ENCODE measurements around the gene EHBP1. TPM values are rescaled to one million over a fixed set of nuclear protein-coding genes. Genes with fewer than 3 reads are reported as not detected.

The EHBP1 gene
- total RNA-seq, 2 donors from 2014 or later = 23.7 to 34.3 TPM

- ATAC-seq (no peak), DNase-seq (ENCODE audit: low spot score) (no peak)
- H3K4me1 Mint-ChIP-seq (ENCODE audit: low read depth in 2 of 2) = peaks cover 0 to 2% of the 10 kb centered on the region in 2 donors
- no peak overlapping the region for H3K4me3 Mint-ChIP-seq
- H3K36me3 Mint-ChIP-seq = no peaks in the 10 kb centered on the region
- H3K27me3 Mint-ChIP-seq = no peaks in the 10 kb centered on the region
- H3K9me3 Mint-ChIP-seq = no peaks in the 10 kb centered on the region
- no peak overlapping the region for H3K27ac Mint-ChIP-seq
Observed at GRCh38 chr2:62934517-62934916, 229.0 kb downstream of the EHBP1 start.

GRCh38 chr2:62938126-62938525, 232.6 kb downstream of the EHBP1 start:
- Mint-ChIP-seq H3K9me3 (no peaks in the 10 kb centered on the region), H3K36me3 (no peaks in the 10 kb centered on the region)

GRCh38 chr2:62939735-62940491, 234.4 kb downstream of the EHBP1 start:
- DNase-seq (ENCODE audit: low spot score) = no peak
- peak overlapping the region in 1 of 2 donors; percentile 61 for H3K27ac Mint-ChIP-seq
- H3K9me3 Mint-ChIP-seq = no peaks in the 10 kb centered on the region
- peak in 1 of 2 donors; percentile 32 for ATAC-seq
- no peaks in the 10 kb centered on the region for H3K36me3 Mint-ChIP-seq
- H3K4me3 Mint-ChIP-seq = no peak overlapping the region
- H3K27me3 Mint-ChIP-seq = no peaks in the 10 kb centered on the region
- peaks cover 0 to 5% of the 10 kb centered on the region in 2 donors for H3K4me1 Mint-ChIP-seq (ENCODE audit: low read depth in 2 of 2)

More at GRCh38 chr2:62938126-62938525, 232.6 kb downstream of the EHBP1 start:
- Mint-ChIP-seq H3K27me3 (no peaks in the 10 kb centered on the region), H3K4me3 (no peak overlapping the region), H3K27ac (no peak overlapping the region), H3K4me1 (ENCODE audit: low read depth in 2 of 2) (peaks cover 0 to 5% of the 10 kb centered on the region in 2 donors)
- ATAC-seq (no peak), DNase-seq (ENCODE audit: low spot score) (no peak)

DNA sequence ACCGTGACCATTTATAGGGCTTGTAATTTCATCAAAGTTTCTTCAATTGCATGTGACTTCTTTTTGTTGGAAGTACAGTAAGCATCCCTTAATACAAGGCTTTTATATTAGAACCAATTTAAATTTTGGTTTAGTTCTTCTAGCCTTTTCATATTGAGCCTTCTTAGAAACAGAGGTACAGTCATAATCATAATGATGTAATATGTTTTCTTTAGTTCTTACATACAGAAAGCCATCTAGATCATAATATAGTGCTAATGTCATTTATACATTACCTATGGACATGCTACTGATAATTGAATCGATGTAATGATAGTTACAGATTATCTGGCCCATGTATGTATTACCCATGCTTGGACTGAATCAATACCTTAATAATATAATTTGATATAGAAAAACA, 235.2 kb downstream of the EHBP1 start:
- no peak overlapping the region for H3K4me3 Mint-ChIP-seq
- H3K9me3 Mint-ChIP-seq = no peaks in the 10 kb centered on the region
- H3K27ac Mint-ChIP-seq = no peak overlapping the region
- DNase-seq (ENCODE audit: low spot score) = no peak
- H3K4me1 Mint-ChIP-seq (ENCODE audit: low read depth in 2 of 2) = peaks cover 0 to 5% of the 10 kb centered on the region in 2 donors
- no peaks in the 10 kb centered on the region for H3K36me3 Mint-ChIP-seq
- no peak for ATAC-seq
- H3K27me3 Mint-ChIP-seq = no peaks in the 10 kb centered on the region

- Mint-ChIP-seq H3K4me3 (no peak overlapping the region), H3K9me3 (no peaks in the 10 kb centered on the region), H3K27me3 (no peaks in the 10 kb centered on the region), H3K36me3 (no peaks in the 10 kb centered on the region), H3K27ac (no peak overlapping the region), H3K4me1 (ENCODE audit: low read depth in 2 of 2) (peaks cover 0 to 5% of the 10 kb centered on the region in 2 donors)
- ATAC-seq = no peak
- no peak for DNase-seq (ENCODE audit: low spot score)
Observed at GRCh38 chr2:62941413-62941812, 235.9 kb downstream of the EHBP1 start.

GRCh38 chr2:62944362-62944761, 238.8 kb downstream of the EHBP1 start:
- peaks cover 0 to 4% of the 10 kb centered on the region in 2 donors for H3K4me1 Mint-ChIP-seq (ENCODE audit: low read depth in 2 of 2)
- H3K27ac Mint-ChIP-seq = no peak overlapping the region
- no peaks in the 10 kb centered on the region for H3K36me3 Mint-ChIP-seq
- ATAC-seq (no peak), DNase-seq (ENCODE audit: low spot score) (no peak)
- no peaks in the 10 kb centered on the region for H3K27me3 Mint-ChIP-seq
- no peak overlapping the region for H3K4me3 Mint-ChIP-seq
- no peaks in the 10 kb centered on the region for H3K9me3 Mint-ChIP-seq

- no peak for DNase-seq (ENCODE audit: low spot score)
- H3K27ac Mint-ChIP-seq = no peak overlapping the region
- H3K36me3 Mint-ChIP-seq = no peaks in the 10 kb centered on the region
- no peaks in the 10 kb centered on the region for H3K27me3 Mint-ChIP-seq
- no peak for ATAC-seq
- no peaks in the 10 kb centered on the region for H3K4me1 Mint-ChIP-seq (ENCODE audit: low read depth in 2 of 2)
- H3K9me3 Mint-ChIP-seq = no peaks in the 10 kb centered on the region
- H3K4me3 Mint-ChIP-seq = no peak overlapping the region
Observed at GRCh38 chr2:62947403-62947802, 241.9 kb downstream of the EHBP1 start.

DNA sequence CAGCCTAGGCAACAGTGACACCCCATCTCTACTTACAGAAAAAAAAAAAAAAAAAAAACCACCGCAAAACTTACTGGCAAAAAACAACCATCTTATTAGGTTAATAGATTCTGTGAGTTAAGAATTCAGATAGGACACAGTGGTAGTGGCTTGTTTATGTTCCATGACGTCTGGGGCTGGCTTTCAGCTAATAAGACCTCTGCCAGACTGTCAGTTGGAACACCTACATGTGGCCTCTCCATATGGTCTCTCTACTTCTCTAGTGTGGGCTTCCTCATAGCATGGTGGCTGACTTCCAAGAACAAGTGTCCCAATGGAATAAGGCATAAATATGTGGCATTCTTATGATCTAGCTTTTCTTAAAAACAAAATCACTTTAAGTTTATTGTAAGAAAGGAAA, 251.1 kb downstream of the EHBP1 start:
- Mint-ChIP-seq H3K27me3 (no peaks in the 10 kb centered on the region), H3K27ac (no peak overlapping the region), H3K9me3 (no peaks in the 10 kb centered on the region), H3K4me1 (ENCODE audit: low read depth in 2 of 2) (no peaks in the 10 kb centered on the region), H3K4me3 (no peak overlapping the region), H3K36me3 (no peaks in the 10 kb centered on the region)
- ATAC-seq = no peak
- no peak for DNase-seq (ENCODE audit: low spot score)

DNA sequence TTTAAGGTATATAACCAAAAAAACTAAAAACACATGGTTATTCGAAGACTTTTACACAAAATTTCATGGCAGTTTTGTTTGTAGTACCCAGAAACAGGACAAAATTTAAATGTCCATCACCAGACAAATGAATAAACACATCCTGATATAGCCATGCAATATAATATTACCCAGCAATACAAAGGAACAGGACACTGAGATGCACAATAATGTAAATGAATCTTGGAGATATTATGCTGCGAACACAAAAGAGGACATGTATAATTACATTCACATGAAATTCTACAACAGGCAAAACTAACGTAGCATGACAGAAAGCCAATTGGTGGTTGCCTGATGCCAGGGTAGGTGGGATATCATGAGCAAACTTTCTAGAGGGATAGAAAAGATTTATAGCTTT, 252.7 kb downstream of the EHBP1 start:
- H3K4me3 Mint-ChIP-seq = no peak overlapping the region
- no peak overlapping the region for H3K27ac Mint-ChIP-seq
- H3K9me3 Mint-ChIP-seq = no peaks in the 10 kb centered on the region
- DNase-seq (ENCODE audit: low spot score) = no peak
- H3K27me3 Mint-ChIP-seq = no peaks in the 10 kb centered on the region
- H3K4me1 Mint-ChIP-seq (ENCODE audit: low read depth in 2 of 2) = no peaks in the 10 kb centered on the region
- no peak for ATAC-seq
- no peaks in the 10 kb centered on the region for H3K36me3 Mint-ChIP-seq

- Mint-ChIP-seq H3K4me1 (ENCODE audit: low read depth in 2 of 2) (no peaks in the 10 kb centered on the region), H3K27ac (no peak overlapping the region), H3K4me3 (no peak overlapping the region), H3K36me3 (no peaks in the 10 kb centered on the region), H3K27me3 (no peaks in the 10 kb centered on the region), H3K9me3 (no peaks in the 10 kb centered on the region)
- DNase-seq (ENCODE audit: low spot score) (no peak), ATAC-seq (no peak)
Observed at GRCh38 chr2:62964050-62964449, 258.5 kb downstream of the EHBP1 start.

GRCh38 chr2:62964671-62965070, 259.2 kb downstream of the EHBP1 start:
- ATAC-seq = no peak
- H3K4me3 Mint-ChIP-seq = no peak overlapping the region
- H3K27ac Mint-ChIP-seq = no peak overlapping the region
- H3K4me1 Mint-ChIP-seq (ENCODE audit: low read depth in 2 of 2) = no peaks in the 10 kb centered on the region
- no peaks in the 10 kb centered on the region for H3K36me3 Mint-ChIP-seq
- no peaks in the 10 kb centered on the region for H3K27me3 Mint-ChIP-seq
- H3K9me3 Mint-ChIP-seq = no peaks in the 10 kb centered on the region
- DNase-seq (ENCODE audit: low spot score) = no peak

DNA sequence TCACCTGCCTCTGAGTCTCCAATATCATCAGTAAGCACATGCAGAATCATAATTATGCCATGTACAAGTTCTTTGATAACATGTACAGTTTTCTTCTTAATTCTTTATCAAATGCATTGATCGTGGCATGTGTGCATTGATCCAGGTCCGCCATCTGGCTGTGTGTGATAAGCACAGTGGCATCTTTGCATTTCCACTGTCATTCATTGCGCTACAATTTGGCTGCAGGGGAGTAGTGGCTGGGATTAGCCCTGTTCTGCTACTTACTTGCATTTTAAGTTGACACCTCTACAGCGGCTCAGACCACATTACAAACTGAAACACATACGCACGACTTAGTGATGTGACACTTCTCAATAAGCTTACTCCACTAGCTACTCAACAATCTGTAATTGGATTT, 261.5 kb downstream of the EHBP1 start:
- DNase-seq (ENCODE audit: low spot score) (no peak), ATAC-seq (no peak)
- Mint-ChIP-seq H3K27ac (no peak overlapping the region), H3K9me3 (no peaks in the 10 kb centered on the region), H3K27me3 (no peaks in the 10 kb centered on the region), H3K4me1 (ENCODE audit: low read depth in 2 of 2) (no peaks in the 10 kb centered on the region), H3K4me3 (no peak overlapping the region), H3K36me3 (no peaks in the 10 kb centered on the region)

- Mint-ChIP-seq H3K9me3 (no peaks in the 10 kb centered on the region), H3K4me3 (no peak overlapping the region), H3K27ac (no peak overlapping the region), H3K36me3 (no peaks in the 10 kb centered on the region), H3K27me3 (no peaks in the 10 kb centered on the region), H3K4me1 (ENCODE audit: low read depth in 2 of 2) (no peaks in the 10 kb centered on the region)
- no peak for ATAC-seq
- no peak for DNase-seq (ENCODE audit: low spot score)
Observed at GRCh38 chr2:62968168-62968567, 262.7 kb downstream of the EHBP1 start.

DNA sequence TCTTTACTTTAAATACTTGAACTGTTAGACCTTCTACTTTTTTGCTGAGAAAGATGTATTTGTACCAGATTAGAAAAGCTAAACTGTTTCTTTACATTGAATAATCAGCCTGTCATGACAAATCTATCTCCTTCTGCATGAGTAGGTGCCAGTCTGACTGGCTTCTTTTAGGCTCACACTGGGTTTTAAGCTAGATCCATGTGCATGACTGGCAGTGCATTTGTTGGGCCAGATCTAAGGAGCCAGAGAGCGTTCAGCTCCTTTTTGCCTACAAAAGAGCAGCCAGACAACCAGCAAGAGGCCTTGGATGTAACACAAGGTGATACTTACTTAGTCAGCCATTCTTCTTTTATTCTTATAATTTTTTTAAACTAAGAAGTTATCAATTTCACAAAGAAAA, 263.2 kb downstream of the EHBP1 start:
- ATAC-seq = no peak
- Mint-ChIP-seq H3K9me3 (no peaks in the 10 kb centered on the region), H3K27ac (no peak overlapping the region), H3K4me3 (no peak overlapping the region), H3K36me3 (no peaks in the 10 kb centered on the region), H3K27me3 (no peaks in the 10 kb centered on the region), H3K4me1 (ENCODE audit: low read depth in 2 of 2) (no peaks in the 10 kb centered on the region)
- no peak for DNase-seq (ENCODE audit: low spot score)

GRCh38 chr2:62971936-62972335, 266.4 kb downstream of the EHBP1 start:
- H3K36me3 Mint-ChIP-seq = no peaks in the 10 kb centered on the region
- H3K4me3 Mint-ChIP-seq = no peak overlapping the region
- H3K27ac Mint-ChIP-seq = no peak overlapping the region
- H3K9me3 Mint-ChIP-seq = no peaks in the 10 kb centered on the region
- no peak for ATAC-seq
- no peaks in the 10 kb centered on the region for H3K4me1 Mint-ChIP-seq (ENCODE audit: low read depth in 2 of 2)
- H3K27me3 Mint-ChIP-seq = no peaks in the 10 kb centered on the region
- no peak for DNase-seq (ENCODE audit: low spot score)
